B cell (primary cell): ENCODE measurements around the gene MAN1A1. TPM values are rescaled to one million over a fixed set of nuclear protein-coding genes. Genes with fewer than 3 reads are reported as not detected.

ENCODE experiments used
- ATAC-seq: fragments of 200-7000 bp; cut with Tn5 transposase; one replicate; pipeline ENCODE4 v1.10.0; 2021; ENCODE audit warnings: low read depth, mild to moderate bottlenecking, moderate number of reproducible peaks, moderate library complexity
- CTCF ChIA-PET: fragments of 350-600 bp; sonication (Branson Sonifier 250); formaldehyde crosslinking; loops from one replicate; lab custom pipeline; 2021; ENCODE audit warnings: antibody characterized with exemption, inconsistent platforms; lab: Charles Lee
- POLR2A ChIA-PET: fragments of 350-600 bp; sonication (Branson Sonifier 250); formaldehyde crosslinking; loops from one replicate; lab custom pipeline; 2021; ENCODE audit warnings: antibody characterized with exemption; lab: Charles Lee
- DNase-seq: peaks from one replicate; pipeline ENCODE4 v3.0.0; 2013
- H2AFZ ChIP-seq: 2 replicates; pipeline ENCODE4 v1.6.1; 2012; ENCODE audit warnings: mild to moderate bottlenecking, low read depth, low read length; ENCODE audit not compliant: insufficient read depth, poor library complexity, severe bottlenecking
- H3K27ac ChIP-seq, 2 donors: 1 replicate in 1 of 2; 2 replicates in 1 of 2; pipeline ENCODE4 v1.5.1; 2012 to 2013; ENCODE audit warnings: low read length in 2 of 2, mild to moderate bottlenecking in 2 of 2, moderate library complexity in 1 of 2
- H3K27me3 ChIP-seq, 4 experiments: fragments of 200-600 bp in 1 of 4; sonication (generic) in 1 of 4; replicated peaks in 1 of 4; 1 replicate in 2 of 4; 2 replicates in 2 of 4; pipeline versions ENCODE4 v1.6.1 to v1.7.0; 2013 to 2016; ENCODE audit warnings: low read length in 3 of 4, mild to moderate bottlenecking in 2 of 4, mixed read lengths in 1 of 4, moderate library complexity in 1 of 4; ENCODE audit not compliant: insufficient read depth in 4 of 4, control insufficient read depth in 3 of 4; ENCODE audit errors: control extremely low read depth in 1 of 4
- H3K36me3 ChIP-seq, 2 experiments: replicated peaks in 1 of 2; 1 replicate in 1 of 2; 2 replicates in 1 of 2; pipeline versions ENCODE4 v1.6.1 to v1.7.1; 2013; ENCODE audit warnings: low read length in 1 of 2; ENCODE audit not compliant: insufficient read depth in 2 of 2, control insufficient read depth in 1 of 2; ENCODE audit errors: control extremely low read depth in 1 of 2, extremely low read depth in 1 of 2
- H3K4me1 ChIP-seq, 2 donors: fragments of 200-600 bp in 1 of 2; sonication (generic) in 1 of 2; 1 replicate in 1 of 2; 2 replicates in 1 of 2; pipeline versions ENCODE4 v1.5.1 to v1.6.1; 2013 to 2017; ENCODE audit warnings: low read length in 2 of 2; ENCODE audit not compliant: control insufficient read depth in 2 of 2, insufficient read depth in 2 of 2
- H3K4me2 ChIP-seq: replicated peaks from 2 replicates; pipeline ENCODE3; 2012; ENCODE audit warnings: mild to moderate bottlenecking, low read depth, low read length; ENCODE audit not compliant: poor library complexity, severe bottlenecking
- H3K4me3 ChIP-seq, 5 experiments: fragments of 200-600 bp in 1 of 5; sonication (generic) in 1 of 5; 1 replicate in 3 of 5; 2 replicates in 2 of 5; pipeline versions ENCODE4 v1.5.1 to v1.7.0; 2011 to 2016; ENCODE audit warnings: low read length in 4 of 5, mild to moderate bottlenecking in 4 of 5, low read depth in 2 of 5, control low read depth in 1 of 5, moderate library complexity in 1 of 5; ENCODE audit not compliant: insufficient read depth in 1 of 5; ENCODE audit errors: control extremely low read depth in 1 of 5, extremely low read depth in 1 of 5
- H3K79me2 ChIP-seq: fragments of 200-600 bp; sonication (generic); one replicate; pipeline ENCODE4 v1.6.0; 2016; ENCODE audit warnings: low read length; ENCODE audit not compliant: control insufficient read depth, insufficient read depth
- H3K9ac ChIP-seq: fragments of 200-600 bp; sonication (generic); 2 replicates; pipeline ENCODE4 v1.6.1; 2017; ENCODE audit warnings: mild to moderate bottlenecking, low read length, moderate library complexity
- H3K9me3 ChIP-seq, 3 donors: one replicate each; pipeline versions ENCODE4 v1.6.1 to v1.7.1; 2013; ENCODE audit warnings: low read length in 2 of 3; ENCODE audit not compliant: control insufficient read depth in 2 of 3, insufficient read depth in 1 of 3; ENCODE audit errors: control extremely low read depth in 1 of 3
- H4K20me1 ChIP-seq: 2 replicates; pipeline ENCODE4 v1.6.0; 2012; ENCODE audit warnings: mild to moderate bottlenecking, low read length; ENCODE audit not compliant: insufficient read depth, control insufficient read depth, poor library complexity, severe bottlenecking
- H3K27ac Mint-ChIP-seq: one replicate; pipeline ENCODE4 v1.8.0; 2021; ENCODE audit warnings: mixed read lengths
- H3K27me3 Mint-ChIP-seq: one replicate; pipeline ENCODE4 v1.8.0; 2021; ENCODE audit warnings: mixed read lengths
- H3K4me1 Mint-ChIP-seq: one replicate; pipeline ENCODE4 v1.8.0; 2021; ENCODE audit warnings: mixed read lengths
- H3K4me3 Mint-ChIP-seq: one replicate; pipeline ENCODE4 v1.8.0; 2021; ENCODE audit warnings: mixed read lengths
- H3K9me3 Mint-ChIP-seq: one replicate; pipeline ENCODE4 v1.8.0; 2022; ENCODE audit warnings: mixed read lengths; ENCODE audit not compliant: insufficient read depth
- EZH2 ChIP-seq: IDR thresholded peaks from 2 replicates; pipeline ENCODE4 v1.6.1; 2012; ENCODE audit warnings: borderline replicate concordance, low read depth, mild to moderate bottlenecking, moderate library complexity, low read length; ENCODE audit not compliant: insufficient read depth, poor library complexity, severe bottlenecking
- WGBS: methylation state at CpG from one replicate; pipeline ENCODE4 v1.1.5; 2013; ENCODE audit warnings: missing lambda C conversion rate; ENCODE audit not compliant: insufficient coverage; 5-methylcytosine and 5-hydroxymethylcytosine counted together
- intact Hi-C: fragments of 100-400 bp; cut with micrococcal nuclease; formaldehyde crosslinking; loops from one replicate; pipeline ENCODE4 v1.10.0; 2022
- polyA plus RNA-seq: library from polyadenylated mRNA; depleted of rRNA; stranded (reverse); fragments of >200 nt; gene quantifications from 2 replicates; pipeline ENCODE4 v1.2.3, GENCODE V29; 2012
- total RNA-seq, 2 donors: library from RNA; stranded (reverse); fragments of 120-200 nt in 1 of 2; gene quantifications; 1 replicate in 1 of 2; 2 replicates in 1 of 2; pipeline versions ENCODE4 v1.2.3 to v1.2.4, GENCODE V29; 2013 to 2022
- TF ChIP-seq, protein P1 (sequence below): fragments of 200-600 bp; IDR thresholded peaks from one replicate; pipeline ENCODE4 v1.8.0; 2022; ENCODE audit warnings: antibody characterized with exemption, mild to moderate bottlenecking

MAN1A1 gene
- total and polyA plus RNA-seq, 2 donors (not counting 1 experiment from before 2014, with no cell fraction given): 5.1 to 31.7 TPM

DNA sequence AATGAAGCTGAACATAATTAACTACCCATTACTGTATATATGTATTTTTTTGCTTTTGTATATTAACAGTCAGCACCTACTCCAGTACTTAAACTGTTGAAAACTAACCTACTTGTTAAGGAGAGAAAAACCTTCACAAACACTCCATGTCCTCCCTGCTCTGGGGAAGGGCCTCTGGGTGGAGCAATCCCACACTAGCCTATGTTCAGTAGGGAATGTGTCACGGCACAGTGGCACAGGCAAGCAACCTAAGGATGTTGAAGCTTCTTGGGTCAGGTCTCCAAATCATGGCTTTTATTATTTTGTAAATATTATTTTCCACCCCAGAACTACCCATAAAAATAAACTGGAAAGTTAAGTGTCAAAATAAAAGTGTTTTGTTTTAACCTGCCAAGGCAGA lies 5.3 kb downstream of the MAN1A1 start:
- H3K27ac ChIP-seq: peak overlapping the region in 1 of 2 donors; percentile 34
- no peak overlapping the region for H3K4me2 ChIP-seq
- H2AFZ ChIP-seq: no peak overlapping the region
- intact Hi-C loops: no loop called here
- TF ChIP-seq EZH2: no peak
- TF ChIP-seq, protein P1, sequence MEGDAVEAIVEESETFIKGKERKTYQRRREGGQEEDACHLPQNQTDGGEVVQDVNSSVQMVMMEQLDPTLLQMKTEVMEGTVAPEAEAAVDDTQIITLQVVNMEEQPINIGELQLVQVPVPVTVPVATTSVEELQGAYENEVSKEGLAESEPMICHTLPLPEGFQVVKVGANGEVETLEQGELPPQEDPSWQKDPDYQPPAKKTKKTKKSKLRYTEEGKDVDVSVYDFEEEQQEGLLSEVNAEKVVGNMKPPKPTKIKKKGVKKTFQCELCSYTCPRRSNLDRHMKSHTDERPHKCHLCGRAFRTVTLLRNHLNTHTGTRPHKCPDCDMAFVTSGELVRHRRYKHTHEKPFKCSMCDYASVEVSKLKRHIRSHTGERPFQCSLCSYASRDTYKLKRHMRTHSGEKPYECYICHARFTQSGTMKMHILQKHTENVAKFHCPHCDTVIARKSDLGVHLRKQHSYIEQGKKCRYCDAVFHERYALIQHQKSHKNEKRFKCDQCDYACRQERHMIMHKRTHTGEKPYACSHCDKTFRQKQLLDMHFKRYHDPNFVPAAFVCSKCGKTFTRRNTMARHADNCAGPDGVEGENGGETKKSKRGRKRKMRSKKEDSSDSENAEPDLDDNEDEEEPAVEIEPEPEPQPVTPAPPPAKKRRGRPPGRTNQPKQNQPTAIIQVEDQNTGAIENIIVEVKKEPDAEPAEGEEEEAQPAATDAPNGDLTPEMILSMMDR: no peak
- H3K36me3 ChIP-seq: no peaks in the 10 kb centered on the region
- no peak overlapping the region for H3K9ac ChIP-seq
- ATAC-seq: no peak
- Mint-ChIP-seq H3K4me3 (no peak overlapping the region), H3K4me1 (peaks cover 53% of the 10 kb centered on the region), H3K27ac (no peak overlapping the region), H3K27me3 (no peaks in the 10 kb centered on the region), H3K9me3 (no peaks in the 10 kb centered on the region)
- H3K27me3 ChIP-seq: no peaks in the 10 kb centered on the region
- no peaks in the 10 kb centered on the region for H3K9me3 ChIP-seq
- peaks cover 34 to 44% of the 10 kb centered on the region in 2 donors for H3K4me1 ChIP-seq
- DNase-seq: no peak
- no peak overlapping the region for H3K4me3 ChIP-seq
- POLR2A ChIA-PET: interaction anchor here (0.6 kb wide), 2 partner anchors 127 to 193 kb away, joined by 3 read pairs; no protein-coding TSS in a partner anchor
- CTCF ChIA-PET: interaction anchor here (3.0 kb wide), 1 partner anchor 10 kb away, joined by 13 read pairs; no protein-coding TSS in a partner anchor
- H4K20me1 ChIP-seq: no peaks in the 10 kb centered on the region
- no CpG with 5 or more reads among the region's 1 CpG for WGBS
- H3K79me2 ChIP-seq: peaks cover 65% of the 10 kb centered on the region

DNA sequence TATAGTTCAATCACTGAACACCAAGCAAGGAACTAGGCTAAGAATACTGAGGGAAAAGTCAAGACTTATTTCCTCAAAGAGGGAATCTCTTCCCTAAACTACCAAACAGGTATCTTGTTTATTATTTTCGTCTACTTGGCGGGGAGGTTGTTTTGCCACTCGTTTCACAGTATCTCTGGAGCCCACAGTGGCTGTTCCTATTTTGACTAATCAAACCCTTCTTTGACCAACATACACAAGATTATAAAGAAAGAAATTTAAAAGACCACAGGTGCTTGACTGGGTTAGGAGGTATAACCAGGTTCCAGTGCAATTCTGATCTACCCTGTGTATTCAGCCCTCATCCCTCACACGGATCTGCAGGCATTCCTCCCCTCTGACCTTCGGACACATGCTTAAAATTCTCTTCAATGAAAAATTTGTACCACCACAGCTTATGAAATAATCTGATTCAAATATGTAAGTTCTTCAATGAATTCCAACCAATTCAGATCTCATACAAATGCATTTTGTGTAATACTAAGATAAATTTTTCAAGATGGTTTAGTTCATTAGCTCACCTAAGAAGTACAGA lies 5.9 kb downstream of the MAN1A1 start:
- Histone ChIP-seq H3K36me3 (no peaks in the 10 kb centered on the region), H3K4me3 (no peak overlapping the region), H3K4me1 (peaks cover 34 to 44% of the 10 kb centered on the region in 2 donors), H3K9ac (no peak overlapping the region), H3K4me2 (no peak overlapping the region), H3K9me3 (no peaks in the 10 kb centered on the region), H2AFZ (no peak overlapping the region), H3K79me2 (peaks cover 61% of the 10 kb centered on the region), H3K27ac (no peak overlapping the region), H4K20me1 (no peaks in the 10 kb centered on the region), H3K27me3 (no peaks in the 10 kb centered on the region)
- no peak for ATAC-seq
- DNase-seq: no peak
- Mint-ChIP-seq H3K4me1 (peaks cover 57% of the 10 kb centered on the region), H3K9me3 (no peaks in the 10 kb centered on the region), H3K27me3 (no peaks in the 10 kb centered on the region), H3K4me3 (no peak overlapping the region), H3K27ac (no peak overlapping the region)
- ChIA-PET CTCF (interaction anchor here (3.0 kb wide), 1 partner anchor 10 kb away, joined by 13 read pairs; no protein-coding TSS in a partner anchor), POLR2A (interaction anchor here (0.6 kb wide), 1 partner anchor 192 kb away, joined by 3 read pairs; no protein-coding TSS in a partner anchor)
- intact Hi-C loops: no loop called here
- TF ChIP-seq EZH2: no peak
- TF ChIP-seq, protein P1: no peak
- WGBS: no CpG with 5 or more reads among the region's 5 CpGs
